Karpas-422 (cell line): ENCODE measurements around the gene MKRN2OS. TPM values are rescaled to one million over a fixed set of nuclear protein-coding genes. Genes with fewer than 3 reads are reported as not detected.

Experiments
- DNase-seq: peaks from one replicate; pipeline ENCODE4 v3.0.0-alpha.2; 2015
- H2AFZ ChIP-seq: fragments of 200-600 bp; sonication (generic); 2 replicates; pipeline ENCODE4 v1.6.1; 2014; ENCODE audit warnings: antibody characterized with exemption, low read length, mixed read lengths
- H3K27ac ChIP-seq: fragments of 200-600 bp; sonication (generic); 2 replicates; pipeline ENCODE4 v1.5.1; 2014; ENCODE audit warnings: mild to moderate bottlenecking, low read length, moderate library complexity
- H3K27me3 ChIP-seq: fragments of 200-600 bp; sonication (generic); 2 replicates; pipeline ENCODE4 v1.6.1; 2014; ENCODE audit warnings: low read length, mixed read lengths
- H3K36me3 ChIP-seq: fragments of 200-600 bp; sonication (generic); 2 replicates; pipeline ENCODE4 v1.6.1; 2014; ENCODE audit warnings: low read length, mixed read lengths; ENCODE audit not compliant: insufficient read depth
- H3K4me1 ChIP-seq: fragments of 200-600 bp; sonication (generic); 2 replicates; pipeline ENCODE4 v1.6.1; 2014; ENCODE audit warnings: mild to moderate bottlenecking, low read length, mixed read lengths
- H3K4me2 ChIP-seq: fragments of 200-600 bp; sonication (generic); 2 replicates; pipeline ENCODE4 v1.6.1; 2014; ENCODE audit warnings: low read length, low read depth, mild to moderate bottlenecking; ENCODE audit not compliant: poor library complexity, severe bottlenecking
- H3K4me3 ChIP-seq: fragments of 200-600 bp; sonication (generic); 2 replicates; pipeline ENCODE4 v1.5.1; 2014; ENCODE audit warnings: mild to moderate bottlenecking, antibody characterized with exemption, low read length, mixed read lengths
- H3K79me2 ChIP-seq: fragments of 200-600 bp; sonication (generic); 2 replicates; pipeline ENCODE4 v1.6.1; 2014; ENCODE audit warnings: mild to moderate bottlenecking, low read length, mixed read lengths
- H3K9ac ChIP-seq: fragments of 200-600 bp; sonication (generic); 2 replicates; pipeline ENCODE4 v1.6.0; 2014; ENCODE audit warnings: low read length
- H3K9me2 ChIP-seq: fragments of 200-600 bp; sonication (generic), shearing (Covaris generic); replicated peaks from 2 replicates; pipeline ENCODE4 v1.6.0; 2014; ENCODE audit warnings: mild to moderate bottlenecking, low read length, moderate library complexity; ENCODE audit not compliant: insufficient read depth
- H3K9me3 ChIP-seq: fragments of 300-700, 200-600 bp; sonication (generic); 2 replicates; pipeline ENCODE4 v1.6.1; 2014; ENCODE audit warnings: low read length, mixed read lengths
- H4K20me1 ChIP-seq: fragments of 200-600 bp; sonication (generic); 2 replicates; pipeline ENCODE4 v1.6.1; 2014; ENCODE audit warnings: mild to moderate bottlenecking, antibody characterized with exemption, low read length, low read depth; ENCODE audit not compliant: insufficient read depth
- total RNA-seq: library from RNA; depleted of rRNA; stranded (reverse); fragments of >200 nt; shearing (Covaris generic); gene quantifications from 2 replicates; pipeline ENCODE4 v1.2.3, GENCODE V29; 2014; ENCODE audit warnings: low replicate concordance

The MKRN2OS gene
- total RNA-seq, 1 experiment from 2014 or later = not detected

- Histone ChIP-seq H3K4me3 (no peak overlapping the region), H3K36me3 (peaks cover 6% of the 10 kb centered on the region)
Measured at GRCh38 chr3:12518261-12519028, 26.9 kb downstream of the MKRN2OS start.

DNA sequence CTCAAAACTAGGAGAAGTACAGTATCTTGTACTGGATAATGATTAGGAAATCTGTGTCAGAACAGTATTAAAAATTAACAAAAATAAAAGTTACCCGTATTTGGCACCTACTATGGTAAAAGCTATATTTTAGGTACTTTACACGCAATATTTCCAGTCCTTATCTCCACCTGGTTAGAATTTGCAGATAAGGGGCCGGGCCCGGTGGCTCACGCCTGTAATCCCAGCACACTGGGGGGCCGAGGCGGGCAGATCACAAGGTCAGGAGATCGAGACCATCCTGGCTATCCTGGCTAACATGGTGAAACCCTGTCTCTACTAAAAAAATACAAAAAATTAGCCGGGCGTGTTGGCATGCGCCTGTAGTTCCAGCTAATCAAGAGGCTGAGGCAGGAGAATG lies 28.4 kb downstream of the MKRN2OS start:
- DNase-seq = no peak
- Histone ChIP-seq H3K36me3 (peaks cover 6% of the 10 kb centered on the region), H4K20me1 (no peaks in the 10 kb centered on the region)

More at GRCh38 chr3:12518261-12519028, 26.9 kb downstream of the MKRN2OS start:
- Histone ChIP-seq H2AFZ (no peak overlapping the region), H3K27me3 (no peaks in the 10 kb centered on the region), H3K9me3 (no peaks in the 10 kb centered on the region), H3K9me2 (no peaks in the 10 kb centered on the region), H3K4me1 (no peaks in the 10 kb centered on the region), H3K4me2 (no peak overlapping the region), H4K20me1 (no peaks in the 10 kb centered on the region), H3K9ac (no peak overlapping the region), H3K27ac (no peak overlapping the region), H3K79me2 (no peaks in the 10 kb centered on the region)
- DNase-seq = no peak

DNA sequence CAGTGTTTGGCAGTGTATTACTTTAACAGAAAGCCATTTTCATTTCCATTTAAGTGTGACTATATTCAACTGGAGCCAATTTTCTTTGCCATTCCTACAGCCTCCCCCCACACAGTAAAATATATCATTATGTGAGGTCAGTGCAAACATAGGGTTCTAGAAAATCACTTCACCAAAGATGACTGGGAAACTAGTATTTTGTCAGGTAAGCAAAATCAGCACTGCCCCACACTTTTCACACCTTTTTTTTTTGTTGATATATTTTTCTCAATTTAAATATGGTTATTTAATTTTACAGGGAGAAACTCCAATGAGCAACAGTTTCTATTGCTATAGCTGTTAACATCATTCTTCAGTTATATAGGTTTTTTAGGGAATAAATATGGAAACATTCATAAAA lies 29.7 kb downstream of the MKRN2OS start:
- H3K79me2 ChIP-seq = no peaks in the 10 kb centered on the region
- no peaks in the 10 kb centered on the region for H3K9me2 ChIP-seq
- H3K27me3 ChIP-seq = no peaks in the 10 kb centered on the region
- no peak for DNase-seq
- H2AFZ ChIP-seq = no peak overlapping the region
- no peak overlapping the region for H3K4me3 ChIP-seq
- H3K27ac ChIP-seq = no peak overlapping the region
- no peaks in the 10 kb centered on the region for H4K20me1 ChIP-seq
- H3K4me1 ChIP-seq = no peaks in the 10 kb centered on the region
- H3K9ac ChIP-seq = no peak overlapping the region
- no peaks in the 10 kb centered on the region for H3K36me3 ChIP-seq
- no peak overlapping the region for H3K4me2 ChIP-seq
- H3K9me3 ChIP-seq = no peaks in the 10 kb centered on the region

More for the DNA sequence above, 28.4 kb downstream of the MKRN2OS start:
- Histone ChIP-seq H3K9me3 (no peaks in the 10 kb centered on the region), H3K27me3 (no peaks in the 10 kb centered on the region), H2AFZ (no peak overlapping the region), H3K9me2 (no peaks in the 10 kb centered on the region), H3K4me3 (no peak overlapping the region), H3K4me1 (no peaks in the 10 kb centered on the region), H3K79me2 (no peaks in the 10 kb centered on the region), H3K4me2 (no peak overlapping the region), H3K27ac (no peak overlapping the region), H3K9ac (no peak overlapping the region)

DNA sequence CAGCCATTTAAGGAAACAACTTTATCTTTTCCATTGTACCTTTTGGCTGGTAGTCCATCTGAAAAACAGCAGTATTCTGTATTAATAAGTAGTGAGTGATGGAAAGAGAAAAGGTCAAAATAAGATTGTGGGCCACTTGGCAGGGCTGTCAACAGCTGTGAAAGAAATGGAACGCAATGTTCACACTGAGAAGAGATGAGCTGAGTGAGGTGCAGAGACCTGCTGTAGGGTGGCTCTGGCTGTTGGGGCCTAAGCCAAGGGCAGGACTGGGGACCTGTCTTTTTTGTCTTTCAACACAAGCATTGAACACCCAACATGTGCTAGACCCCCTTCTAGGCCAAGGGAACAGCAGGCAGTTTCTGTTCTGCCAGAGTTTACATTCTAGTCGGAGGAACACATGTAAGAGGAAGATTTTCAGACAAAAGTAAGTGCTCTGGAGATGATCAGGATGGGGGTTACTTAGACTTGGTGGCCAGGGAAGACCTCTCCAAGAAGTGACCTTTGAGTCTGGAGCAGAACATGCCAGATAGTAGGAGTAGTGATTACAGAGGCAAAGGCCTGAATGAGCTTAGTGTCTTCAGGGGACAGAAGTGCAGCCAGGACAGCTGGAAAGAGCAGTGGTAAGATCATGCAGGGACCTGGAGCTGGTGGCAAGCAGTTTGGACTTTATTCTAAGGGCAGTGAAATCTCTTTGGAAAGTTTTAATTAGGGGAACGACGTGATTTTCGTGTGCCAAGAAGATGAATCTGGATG lies 31.4 kb downstream of the MKRN2OS start:
- Histone ChIP-seq H3K4me1 (no peaks in the 10 kb centered on the region), H3K4me2 (no peak overlapping the region), H3K9me2 (no peaks in the 10 kb centered on the region), H3K27me3 (no peaks in the 10 kb centered on the region), H3K36me3 (no peaks in the 10 kb centered on the region), H2AFZ (no peak overlapping the region), H3K27ac (no peak overlapping the region), H3K4me3 (no peak overlapping the region), H4K20me1 (no peaks in the 10 kb centered on the region), H3K9ac (no peak overlapping the region), H3K9me3 (no peaks in the 10 kb centered on the region), H3K79me2 (no peaks in the 10 kb centered on the region)
- DNase-seq = no peak

GRCh38 chr3:12512534-12513118 lies 32.7 kb downstream of the MKRN2OS start:
- H3K27ac ChIP-seq = no peak overlapping the region
- H2AFZ ChIP-seq = no peak overlapping the region
- no peaks in the 10 kb centered on the region for H3K27me3 ChIP-seq
- H3K36me3 ChIP-seq = no peaks in the 10 kb centered on the region
- H3K79me2 ChIP-seq = no peaks in the 10 kb centered on the region
- no peaks in the 10 kb centered on the region for H4K20me1 ChIP-seq
- H3K4me1 ChIP-seq = no peaks in the 10 kb centered on the region
- no peaks in the 10 kb centered on the region for H3K9me3 ChIP-seq
- H3K4me3 ChIP-seq = no peak overlapping the region
- H3K9ac ChIP-seq = no peak overlapping the region
- H3K4me2 ChIP-seq = no peak overlapping the region
- DNase-seq = no peak
- no peaks in the 10 kb centered on the region for H3K9me2 ChIP-seq

DNA sequence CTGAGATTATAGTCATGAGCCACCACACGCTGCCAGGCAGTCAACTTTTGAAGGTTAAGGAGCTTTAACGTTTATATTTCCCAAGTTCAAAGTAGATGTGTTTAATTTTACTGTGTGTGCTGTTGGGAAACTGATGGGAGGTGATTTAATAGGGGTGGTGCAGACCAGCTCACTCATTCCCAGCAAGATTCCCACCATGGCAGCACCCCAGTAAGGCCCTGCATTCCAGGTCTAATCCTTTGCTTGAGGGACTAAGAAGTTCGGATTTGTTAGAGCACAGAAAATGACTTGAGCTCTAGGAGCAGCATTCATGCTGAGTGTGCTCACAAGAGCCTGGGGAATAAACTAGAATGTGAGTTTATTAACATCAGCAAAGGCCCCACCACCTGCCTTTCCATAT lies 35.8 kb downstream of the MKRN2OS start:
- no peaks in the 10 kb centered on the region for H3K4me1 ChIP-seq
- H3K9me2 ChIP-seq = no peaks in the 10 kb centered on the region
- no peaks in the 10 kb centered on the region for H3K79me2 ChIP-seq
- no peak for DNase-seq
- H3K36me3 ChIP-seq = peaks cover 7% of the 10 kb centered on the region; the same call in 1 of the 2 replicates
- no peaks in the 10 kb centered on the region for H4K20me1 ChIP-seq
- H2AFZ ChIP-seq = no peak overlapping the region
- H3K27me3 ChIP-seq = no peaks in the 10 kb centered on the region
- no peak overlapping the region for H3K9ac ChIP-seq
- no peaks in the 10 kb centered on the region for H3K9me3 ChIP-seq
- H3K4me2 ChIP-seq = no peak overlapping the region
- H3K27ac ChIP-seq = no peak overlapping the region
- no peak overlapping the region for H3K4me3 ChIP-seq

GRCh38 chr3:12508291-12508700 lies 37.0 kb downstream of the MKRN2OS start:
- no peak overlapping the region for H3K27ac ChIP-seq
- no peaks in the 10 kb centered on the region for H3K4me1 ChIP-seq
- H3K27me3 ChIP-seq = no peaks in the 10 kb centered on the region
- no peak overlapping the region for H3K4me2 ChIP-seq
- H2AFZ ChIP-seq = no peak overlapping the region
- H4K20me1 ChIP-seq = no peaks in the 10 kb centered on the region
- H3K36me3 ChIP-seq = peaks cover 10% of the 10 kb centered on the region; the same call in 1 of the 2 replicates
- no peak for DNase-seq
- H3K9me3 ChIP-seq = no peaks in the 10 kb centered on the region
- no peaks in the 10 kb centered on the region for H3K9me2 ChIP-seq
- no peak overlapping the region for H3K4me3 ChIP-seq
- H3K9ac ChIP-seq = no peak overlapping the region
- no peaks in the 10 kb centered on the region for H3K79me2 ChIP-seq

- no peak overlapping the region for H2AFZ ChIP-seq
- no peak overlapping the region for H3K9ac ChIP-seq
- no peaks in the 10 kb centered on the region for H3K79me2 ChIP-seq
- H3K36me3 ChIP-seq = peaks cover 10% of the 10 kb centered on the region; the same call in 1 of the 2 replicates
- H3K9me3 ChIP-seq = no peaks in the 10 kb centered on the region
- no peak overlapping the region for H3K4me2 ChIP-seq
- H3K9me2 ChIP-seq = no peaks in the 10 kb centered on the region
- no peak overlapping the region for H3K4me3 ChIP-seq
- H3K27ac ChIP-seq = no peak overlapping the region
- H3K4me1 ChIP-seq = no peaks in the 10 kb centered on the region
- DNase-seq = no peak
- no peaks in the 10 kb centered on the region for H3K27me3 ChIP-seq
- no peaks in the 10 kb centered on the region for H4K20me1 ChIP-seq
Measured at GRCh38 chr3:12507591-12508281, 37.6 kb downstream of the MKRN2OS start.
